ENCODE results near the gene DPF1.

Gene DPF1

GRCh38 chr19:38196245-38196837 is 27.7 kb downstream of the DPF1 start:
- DNase-seq, result no peak

GRCh38 chr19:38195237-38195636 is 28.8 kb downstream of the DPF1 start:
- DNase-seq, result no peak

GRCh38 chr19:38194061-38194701 is 29.8 kb downstream of the DPF1 start:
- peak; percentile 23 for DNase-seq

GRCh38 chr19:38193445-38193844 is 30.6 kb downstream of the DPF1 start:
- DNase-seq, result no peak

GRCh38 chr19:38191747-38192146 is 32.3 kb downstream of the DPF1 start:
- no peak for DNase-seq

DNA sequence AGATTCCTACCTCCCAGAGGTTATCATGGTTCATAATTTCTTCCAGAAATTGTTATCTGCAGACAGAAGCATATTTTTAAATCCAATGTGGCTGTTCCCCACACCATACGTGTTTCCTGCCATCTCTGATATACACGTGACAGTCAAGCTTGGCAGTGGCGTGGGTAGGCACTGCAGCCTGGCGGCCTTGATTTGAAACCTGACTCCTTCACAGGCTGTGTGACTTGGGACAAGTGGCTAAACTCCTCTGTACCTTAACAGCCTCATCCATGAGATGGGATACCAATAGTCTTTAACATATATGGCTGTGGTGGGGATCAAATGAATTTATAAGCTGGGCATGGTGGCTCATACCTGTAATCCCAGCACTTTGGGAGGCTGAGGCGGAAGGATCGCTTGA is 33.2 kb downstream of the DPF1 start:
- no peak for DNase-seq

DNA sequence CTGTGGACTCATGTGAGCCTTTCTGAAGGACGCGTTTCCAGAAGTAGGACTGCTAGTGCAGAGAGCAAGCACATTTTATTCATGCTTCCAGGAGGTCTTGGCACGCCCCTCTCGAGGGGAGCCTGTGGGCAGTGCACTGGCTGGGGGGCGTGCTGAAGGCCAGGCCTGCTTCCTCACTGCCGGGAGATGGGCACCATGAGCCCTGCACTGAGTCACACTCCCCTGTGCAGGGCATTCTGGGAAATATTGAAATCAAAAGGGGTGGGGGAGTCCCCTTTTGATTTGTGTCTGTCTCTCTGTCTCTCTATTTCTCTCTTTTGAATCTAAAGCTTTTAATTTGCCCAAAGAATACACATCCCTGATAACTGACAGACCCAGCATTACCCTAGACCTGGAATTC is 34.0 kb downstream of the DPF1 start:
- DNase-seq, result peak; percentile 47

DNA sequence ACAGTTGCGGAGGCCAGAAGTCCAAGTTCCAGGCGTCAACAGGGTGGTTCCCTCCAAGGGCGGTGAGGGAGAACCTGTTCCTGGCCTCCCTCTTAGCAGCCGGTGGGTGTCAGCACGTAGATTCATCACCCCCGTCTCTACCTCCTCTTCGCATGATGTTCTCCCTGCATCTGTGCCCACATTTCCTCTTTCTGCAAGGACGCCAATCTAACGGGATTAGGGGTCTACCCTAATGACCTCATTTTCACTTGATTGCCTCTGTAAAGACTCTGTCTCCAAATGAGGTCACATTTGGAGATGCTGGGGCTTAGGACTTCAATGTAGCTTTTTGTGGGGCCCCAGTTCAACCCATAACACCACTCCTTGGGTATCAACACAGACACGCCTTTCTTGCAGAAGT is 38.5 kb downstream of the DPF1 start:
- no peak for DNase-seq

GRCh38 chr19:38184815-38185214 is 39.2 kb downstream of the DPF1 start:
- no peak for DNase-seq

DNA sequence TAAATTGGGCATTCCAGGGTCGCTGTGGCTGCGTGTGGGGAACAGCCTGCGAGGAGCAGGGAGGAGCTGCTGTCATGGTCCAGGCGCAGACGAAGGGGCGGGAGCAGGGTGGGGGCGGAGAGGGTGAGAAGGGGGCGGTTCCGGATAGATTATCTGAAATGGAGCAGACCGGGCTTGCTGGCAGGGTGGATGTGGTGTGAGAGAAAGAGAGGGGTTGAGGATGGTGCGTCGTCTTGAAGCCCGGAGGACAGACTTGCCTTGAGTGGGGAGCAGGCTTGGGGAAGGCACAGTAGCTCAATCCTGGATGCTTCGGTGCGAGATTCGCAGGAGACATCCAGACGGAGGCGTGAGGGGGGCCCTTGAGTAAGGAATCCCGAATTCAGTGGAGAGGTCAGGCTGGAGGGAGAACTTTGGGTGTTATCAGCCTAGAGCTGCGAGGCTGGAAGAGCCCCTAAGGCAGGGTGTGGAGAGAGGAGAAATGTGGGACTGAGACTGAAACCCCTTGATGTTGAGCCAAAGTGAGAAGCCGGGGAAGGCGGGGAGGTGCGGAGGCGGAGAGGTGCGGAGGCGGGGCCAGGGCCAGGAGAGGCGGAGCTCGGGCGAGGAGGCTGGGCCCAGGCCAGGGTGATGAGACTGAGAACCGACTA is 40.6 kb downstream of the DPF1 start:
- no peak for DNase-seq

GRCh38 chr19:38182536-38183210 is 41.3 kb downstream of the DPF1 start:
- DNase-seq, result no peak

DNA sequence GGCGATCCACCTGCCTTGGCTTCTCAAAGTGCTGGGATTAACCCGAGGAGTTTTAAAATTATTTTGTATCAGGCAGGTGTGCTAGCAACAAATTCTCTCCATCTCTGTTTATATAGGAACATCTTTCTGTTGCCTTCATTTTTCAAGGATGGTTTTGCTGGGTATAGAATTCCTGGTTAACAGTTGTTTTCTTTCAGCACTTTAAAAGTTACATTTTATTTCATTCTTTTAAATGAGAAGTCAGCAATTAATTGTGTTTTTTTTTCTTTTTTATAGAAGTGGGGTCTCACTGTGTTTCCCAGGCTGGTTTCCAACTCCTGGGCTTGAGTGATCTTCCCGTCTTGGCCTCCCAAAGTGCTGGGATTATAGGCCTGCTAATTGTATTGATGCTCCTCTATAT is 44.0 kb downstream of the DPF1 start:
- no peak for DNase-seq

DNA sequence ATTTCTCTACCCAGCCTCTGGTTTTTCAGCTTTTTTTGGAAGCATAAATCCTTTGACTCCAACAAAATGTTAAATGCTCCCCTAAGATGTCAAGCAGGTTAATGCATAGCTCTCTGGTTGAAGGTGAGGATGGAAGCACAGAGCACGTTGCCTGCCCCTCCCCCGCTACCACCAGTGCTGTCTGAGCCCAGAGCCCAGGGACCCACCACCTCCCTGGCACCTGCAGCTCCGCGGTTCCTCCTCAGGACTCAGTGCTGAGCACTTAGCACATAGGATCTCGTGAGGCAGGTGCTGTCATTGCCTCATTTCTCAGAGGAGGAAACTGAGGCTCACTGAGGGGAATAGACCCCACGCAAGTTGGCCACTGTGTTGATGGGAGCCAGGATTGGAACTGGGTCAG is 48.6 kb downstream of the DPF1 start:
- no peak for DNase-seq

DNA sequence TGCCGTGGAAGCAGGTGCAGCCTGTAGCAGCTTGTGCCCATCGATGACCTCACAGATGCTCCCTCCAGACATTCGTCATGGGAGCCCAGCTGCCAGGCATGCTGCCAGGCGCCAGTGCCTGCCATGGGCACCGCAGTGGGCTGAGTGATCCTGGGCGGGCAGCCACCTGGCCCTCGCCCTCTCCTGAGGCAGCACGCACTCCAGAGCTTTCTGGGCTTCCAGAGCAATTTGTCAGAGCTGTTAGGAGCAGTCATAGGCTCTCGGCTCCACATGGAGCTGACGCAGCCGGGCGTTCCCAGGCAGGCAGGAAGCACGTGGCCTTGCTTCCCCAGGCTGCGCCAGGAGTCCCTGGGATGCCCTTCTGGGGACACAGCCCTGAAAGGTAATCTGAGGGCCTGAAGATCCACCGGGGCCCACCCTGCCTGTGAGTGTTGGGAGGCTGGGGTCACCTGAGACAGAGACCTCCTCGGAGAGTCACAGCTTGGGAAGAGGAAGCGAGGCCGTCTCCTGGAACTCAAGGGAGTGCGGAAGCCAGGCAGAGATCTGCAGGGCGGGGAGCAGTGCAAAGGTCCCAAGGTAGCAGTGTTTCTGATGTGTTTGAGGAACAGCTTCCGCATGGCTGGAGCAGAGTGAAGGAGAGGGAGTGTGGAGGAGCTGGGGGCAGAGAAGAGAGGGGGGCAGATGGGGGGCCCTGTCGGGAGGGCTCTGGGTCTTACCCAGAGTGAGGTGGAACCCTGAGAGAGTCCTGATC is 50.6 kb downstream of the DPF1 start:
- peak; percentile 99 for DNase-seq

DNA sequence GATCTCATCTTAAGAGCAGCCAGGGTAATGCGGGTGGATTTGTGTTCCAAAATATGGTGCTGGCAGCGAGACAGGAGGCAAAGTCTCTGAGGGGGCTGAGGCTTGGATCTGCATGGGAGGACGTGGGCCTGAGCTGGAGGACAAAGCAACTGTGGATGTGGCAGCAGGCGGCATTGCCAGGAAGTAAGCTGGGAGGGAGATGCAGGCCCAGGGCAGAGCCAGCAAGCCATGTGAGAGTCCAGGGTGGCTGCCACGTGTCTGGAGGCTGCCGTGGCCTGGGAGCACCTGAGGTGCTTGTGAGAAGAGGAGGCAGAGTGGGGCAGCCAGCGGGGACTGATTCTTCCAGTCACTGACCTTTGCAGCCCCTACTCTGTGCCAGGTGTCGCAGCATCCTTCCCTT is 52.0 kb downstream of the DPF1 start:
- DNase-seq, result no peak

DNA sequence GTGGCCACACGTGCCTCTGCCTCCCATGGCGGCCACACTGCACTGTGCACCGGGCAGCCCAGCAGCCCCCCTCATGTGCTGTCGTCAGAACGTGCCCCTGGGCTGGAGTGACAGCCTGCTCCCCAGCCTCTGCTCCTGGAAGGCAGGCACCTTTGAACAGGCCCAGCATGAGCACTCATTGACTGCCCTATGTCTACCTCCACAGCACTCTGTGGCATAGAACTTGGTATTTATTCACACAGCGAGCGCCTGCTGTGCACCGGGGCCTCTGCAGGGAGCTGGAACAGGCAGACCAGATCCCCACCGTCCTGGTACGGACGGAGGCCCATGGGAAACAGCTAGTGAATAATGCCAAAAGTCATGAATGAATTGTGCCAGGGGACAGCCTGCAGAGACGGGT is 53.7 kb downstream of the DPF1 start:
- DNase-seq, result no peak

DNA sequence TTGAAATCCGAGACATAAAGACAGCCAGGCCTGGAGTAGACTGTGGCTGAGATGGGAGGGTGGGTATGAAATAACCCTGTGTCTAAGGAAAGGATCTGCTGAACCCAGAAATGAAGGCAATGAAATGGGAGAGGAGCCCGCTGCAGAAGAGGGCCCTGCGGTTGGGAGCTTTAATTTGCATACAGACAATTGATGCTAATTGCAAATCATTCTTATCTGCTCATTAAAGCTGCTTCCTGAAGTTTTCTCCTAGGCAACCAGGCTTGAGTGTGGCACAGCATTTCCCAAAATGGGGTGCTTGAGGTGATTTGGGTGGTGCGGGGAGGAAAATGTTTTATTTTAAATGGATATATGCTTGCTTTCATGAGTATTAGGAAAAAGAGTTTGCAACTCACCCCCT is 55.4 kb downstream of the DPF1 start:
- no peak for DNase-seq

GRCh38 chr19:38165335-38165734 is 58.7 kb downstream of the DPF1 start:
- DNase-seq, result no peak

DNA sequence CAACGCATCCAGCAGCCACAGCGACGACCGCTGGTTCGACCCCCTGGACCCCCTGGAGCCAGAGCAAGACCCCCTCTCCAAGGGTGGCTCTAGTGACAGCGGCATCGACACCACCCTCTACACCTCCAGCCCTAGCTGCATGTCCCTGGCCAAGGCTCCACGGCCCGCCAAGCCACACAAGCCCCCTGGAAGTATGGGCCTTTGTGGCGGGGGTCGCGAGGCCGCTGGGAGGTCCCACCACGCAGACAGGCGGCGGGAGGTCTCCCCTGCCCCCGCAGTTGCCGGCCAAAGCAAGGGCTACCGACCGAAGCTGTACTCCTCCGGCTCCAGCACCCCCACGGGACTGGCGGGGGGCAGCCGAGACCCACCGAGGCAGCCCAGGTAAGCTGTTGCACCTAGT is 59.5 kb downstream of the DPF1 start:
- no peak for DNase-seq

DNA sequence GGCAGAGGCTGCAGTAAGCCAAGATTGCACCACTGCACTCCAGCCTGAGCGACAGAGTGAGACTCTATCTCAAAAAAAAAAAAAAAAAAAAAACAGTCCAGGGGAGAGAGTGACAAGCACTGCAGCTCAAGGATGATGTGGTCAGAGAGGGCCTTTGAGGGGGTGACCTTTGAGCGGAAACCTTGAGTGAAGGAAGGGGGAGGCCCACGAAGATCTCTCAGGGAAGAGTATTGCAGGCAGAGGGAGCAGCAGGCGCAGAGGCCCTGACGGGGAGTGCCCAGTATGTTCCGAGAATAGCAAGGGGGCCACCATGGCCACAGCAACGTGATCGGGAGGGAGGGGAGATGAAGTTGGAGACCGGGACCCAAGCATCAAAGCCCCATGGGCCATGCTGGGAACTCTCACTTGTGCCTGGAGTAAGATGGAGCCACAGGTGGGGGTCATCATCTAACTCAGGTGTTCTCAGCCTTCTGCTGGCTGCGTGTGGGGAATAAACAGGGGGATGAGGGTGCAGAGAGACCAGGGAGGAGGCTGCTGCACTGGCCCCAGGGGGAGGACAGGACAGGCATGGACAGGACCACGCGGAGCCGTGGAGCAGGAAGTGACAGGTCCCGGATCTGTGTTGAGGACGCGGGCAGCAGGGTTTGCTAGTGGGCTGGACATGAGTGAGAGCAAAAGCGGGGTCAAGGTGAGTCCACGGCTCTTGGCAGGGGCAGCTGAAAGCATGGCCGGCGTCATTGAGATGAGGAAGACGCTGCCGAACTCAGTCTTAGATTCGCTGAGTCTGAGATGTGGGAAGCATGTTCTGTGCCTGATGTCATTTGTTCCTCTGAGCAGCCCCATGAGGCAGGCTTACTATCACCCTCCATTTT is 60.4 kb downstream of the DPF1 start:
- no peak for DNase-seq

DNA sequence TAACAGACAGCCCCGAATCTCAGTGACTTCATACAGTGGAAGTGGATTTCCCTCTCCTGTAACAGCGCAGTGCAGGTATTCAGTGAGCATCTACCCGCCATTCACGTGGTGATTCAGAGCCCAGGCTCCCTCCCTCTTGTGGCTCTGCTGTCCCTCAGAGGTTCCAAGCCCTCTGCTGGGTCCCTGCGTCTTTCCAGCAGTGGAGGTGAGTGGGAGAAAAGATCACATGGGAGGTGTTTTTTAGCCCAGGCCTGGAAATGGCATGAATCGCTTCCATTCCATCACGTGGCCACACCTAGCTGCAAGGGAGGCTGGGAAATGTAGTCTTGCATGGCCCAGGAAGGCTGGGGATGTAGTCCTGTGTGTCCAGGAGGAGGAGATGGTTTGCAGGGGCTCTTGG is 61.4 kb downstream of the DPF1 start:
- DNase-seq, result no peak

- DNase-seq, result no peak
These were observed 61.9 kb downstream of the DPF1 start for GRCh38 chr19:38162094-38162493.
